ENCODE measurements around the gene YIF1A. TPM values are rescaled to one million over a fixed set of nuclear protein-coding genes. Genes with fewer than 3 reads are reported as not detected.

YIF1A gene
- total and polyA plus RNA-seq, 2 donors (not counting 3 experiments of a cell fraction or from before 2014, with no cell fraction given) = 104 to 271 TPM

GRCh38 chr11:66337103-66337899, 48.4 kb upstream of the YIF1A start:
- CTCF ChIA-PET = interaction anchor here (0.7 to 8.7 kb wide), 3 partner anchors 9 to 26 kb away, joined by 3 to 225 read pairs (median 3); partner anchors contain the start of gene CD248
- DNase-seq (ENCODE audit: low read depth, low spot score) = no peak

More at GRCh38 chr11:66337103-66337899, 48.4 kb upstream of the YIF1A start:
- Histone ChIP-seq H3K9me1 (replicated peaks; ENCODE audit: control insufficient read depth, extremely low read depth, insufficient read depth, low read length) (no peaks in the 10 kb centered on the region), H3K4me3 (replicated peaks in 1 of 3; ENCODE audit: insufficient read depth in 1 of 3, low read depth in 1 of 3, low read length in 3 of 3) (no peak overlapping the region), H3K4me2 (ENCODE audit: insufficient read depth, low read length) (no peak overlapping the region), H2AFZ (ENCODE audit: low read depth, low read length) (no peak overlapping the region), H3K9ac (replicated peaks; ENCODE audit: extremely low read depth, insufficient read depth, low read length) (peak overlapping the region; percentile 37), H4K20me1 (replicated peaks; ENCODE audit: control insufficient read depth, extremely low read depth, insufficient read depth, low read length) (no peaks in the 10 kb centered on the region), H3K9me3 (replicated peaks; ENCODE audit: control insufficient read depth, insufficient read depth, low read length) (no peaks in the 10 kb centered on the region), H3K79me2 (ENCODE audit: control insufficient read depth, insufficient read depth, low read length) (no peaks in the 10 kb centered on the region), H3K4me1 (ENCODE audit: control insufficient read depth, extremely low read depth, insufficient read depth, low read length) (peaks cover 18% of the 10 kb centered on the region), H3K36me3 (ENCODE audit: control insufficient read depth in 2 of 2, extremely low read depth in 1 of 2, insufficient read depth in 2 of 2, low read length in 2 of 2) (peaks cover 0 to 23% of the 10 kb centered on the region in 2 experiments), H3K27me3 (ENCODE audit: control insufficient read depth in 2 of 2, insufficient read depth in 2 of 2, low read length in 2 of 2) (no peaks in the 10 kb centered on the region), H3K27ac (ENCODE audit: insufficient read depth, low read depth, low read length) (peak overlapping the region; percentile 91)
- BruUV-seq (replicated peaks) = no TSS peak
- dilution Hi-C loops (cut with MboI; ENCODE audit: extremely low pct_ligation_motif_present, low sequenced_read_pairs) = no loop called here
- no peak for FAIRE-seq
- POLR2A ChIA-PET = interaction anchor here (0.6 kb wide), 1 partner anchor 1062 kb away, joined by 7 read pairs; no protein-coding TSS in a partner anchor
- TF ChIP-seq EZH2 (IDR thresholded peaks at IDR 0.05; ENCODE audit: borderline replicate concordance, low read depth, low read length, severe bottlenecking) = no peak
- TF ChIP-seq POLR2AphosphoS5 (IDR thresholded peaks at IDR 0.05; ENCODE audit: insufficient read depth, low read depth, low read length) = no peak
- TF ChIP-seq, protein P1, sequence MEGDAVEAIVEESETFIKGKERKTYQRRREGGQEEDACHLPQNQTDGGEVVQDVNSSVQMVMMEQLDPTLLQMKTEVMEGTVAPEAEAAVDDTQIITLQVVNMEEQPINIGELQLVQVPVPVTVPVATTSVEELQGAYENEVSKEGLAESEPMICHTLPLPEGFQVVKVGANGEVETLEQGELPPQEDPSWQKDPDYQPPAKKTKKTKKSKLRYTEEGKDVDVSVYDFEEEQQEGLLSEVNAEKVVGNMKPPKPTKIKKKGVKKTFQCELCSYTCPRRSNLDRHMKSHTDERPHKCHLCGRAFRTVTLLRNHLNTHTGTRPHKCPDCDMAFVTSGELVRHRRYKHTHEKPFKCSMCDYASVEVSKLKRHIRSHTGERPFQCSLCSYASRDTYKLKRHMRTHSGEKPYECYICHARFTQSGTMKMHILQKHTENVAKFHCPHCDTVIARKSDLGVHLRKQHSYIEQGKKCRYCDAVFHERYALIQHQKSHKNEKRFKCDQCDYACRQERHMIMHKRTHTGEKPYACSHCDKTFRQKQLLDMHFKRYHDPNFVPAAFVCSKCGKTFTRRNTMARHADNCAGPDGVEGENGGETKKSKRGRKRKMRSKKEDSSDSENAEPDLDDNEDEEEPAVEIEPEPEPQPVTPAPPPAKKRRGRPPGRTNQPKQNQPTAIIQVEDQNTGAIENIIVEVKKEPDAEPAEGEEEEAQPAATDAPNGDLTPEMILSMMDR (IDR thresholded peaks at IDR 0.05; ENCODE audit: extremely low read depth in 1 of 2, insufficient read depth in 1 of 2, low read depth in 1 of 2, low read length in 2 of 2) = no peak
- TF ChIP-seq MYC (IDR thresholded peaks at IDR 0.05; ENCODE audit: low read depth, low read length) = no peak
- no peak for TF ChIP-seq MAX (IDR thresholded peaks at IDR 0.05; ENCODE audit: insufficient read depth, insufficient read length)
- no peak for TF ChIP-seq GATA2 (IDR thresholded peaks at IDR 0.05; ENCODE audit: insufficient read depth, insufficient read length, low read depth, low read length)
- TF ChIP-seq POLR2A (IDR thresholded peaks at IDR 0.05; ENCODE audit: low read depth, low read length) = no peak
- no peak for TF ChIP-seq JUN (IDR thresholded peaks at IDR 0.05; ENCODE audit: borderline replicate concordance, insufficient read depth, insufficient read length, low read depth)
- no peak for TF ChIP-seq FOS (IDR thresholded peaks at IDR 0.05; ENCODE audit: borderline replicate concordance, insufficient read depth, low read length)
- intact Hi-C loops (cut with micrococcal nuclease) = loop anchor here (2.0 kb wide), 1 partner anchor 24 kb away; no protein-coding TSS in a partner anchor
